HCT116 (cell line): ENCODE measurements around the gene IL25. TPM values are rescaled to one million over a fixed set of nuclear protein-coding genes. Genes with fewer than 3 reads are reported as not detected.

Experiments used
- ATAC-seq: fragments of 200-7000 bp; cut with Tn5 transposase; 2 replicates; pipeline ENCODE4 v1.9.1; 2020; ENCODE audit warnings: mild to moderate bottlenecking, moderate library complexity
- BruUV-seq: library from RNA; stranded (reverse); fragments of 400-500 nt; replicated peaks from 2 replicates; lab custom pipeline; 2021; lab: Mats Ljungman, UMichigan
- CTCF ChIA-PET: fragments of 300-600 bp; sonication (Branson Sonifier 250); formaldehyde crosslinking; loops from one replicate; lab custom pipeline; 2021; ENCODE audit warnings: antibody characterized with exemption; lab: Charles Lee
- POLR2A ChIA-PET: fragments of 300-600, 350-600 bp; sonication (Branson Sonifier 250); formaldehyde crosslinking; loops from one replicate; lab custom pipeline; 2021; ENCODE audit warnings: antibody characterized with exemption; lab: Charles Lee
- RAD21 ChIA-PET, 2 experiments: fragments of 300-600 bp; sonication (Branson Sonifier 250); formaldehyde crosslinking; loops; one replicate each; lab custom pipeline; 2023; ENCODE audit warnings: low total read pairs in 2 of 2; ENCODE audit not compliant: uncharacterized antibody in 2 of 2, unreplicated experiment in 2 of 2, low non-redundant PET in 1 of 2; lab: Charles Lee
- DNase-seq: peaks from one replicate; pipeline ENCODE4 v3.0.0-alpha.2; 2010; ENCODE audit warnings: low read depth, low spot score
- H2AFZ ChIP-seq: fragments of 200-600 bp; shearing (Covaris generic), sonication (generic); 2 replicates; pipeline ENCODE4 v1.6.1; 2017; ENCODE audit warnings: low read depth, mixed run types, mixed read lengths, antibody characterized with exemption, low read length; ENCODE audit not compliant: poor library complexity, severe bottlenecking
- H3K27ac ChIP-seq: 2 replicates; pipeline ENCODE4 v1.5.1; 2012; ENCODE audit warnings: low read depth, low read length
- H3K27me3 ChIP-seq: fragments of 200-600 bp; sonication (generic); 2 replicates; pipeline ENCODE4 v1.6.1; 2016; ENCODE audit warnings: mixed run types, low read length, mixed read lengths; ENCODE audit not compliant: insufficient read depth
- H3K36me3 ChIP-seq, 2 experiments: fragments of 200-500 bp in 1 of 2; fragments of 200-600 bp in 1 of 2; sonication (Bioruptor generic) in 1 of 2; sonication (generic) in 1 of 2; 2 replicates each; pipeline versions ENCODE4 v1.5.1 to v1.6.1; 2014 to 2016; ENCODE audit warnings: low read length in 2 of 2, inconsistent platforms in 1 of 2, mixed read lengths in 1 of 2, mixed run types in 1 of 2; ENCODE audit not compliant: insufficient read depth in 2 of 2, control insufficient read depth in 1 of 2
- H3K4me1 ChIP-seq, 2 experiments: fragments of 200-600 bp in 1 of 2; sonication (generic) in 1 of 2; 2 replicates each; pipeline versions ENCODE4 v1.5.1 to v1.6.1; 2012 to 2017; ENCODE audit warnings: low read length in 2 of 2, inconsistent platforms in 1 of 2, mild to moderate bottlenecking in 1 of 2, mixed read lengths in 1 of 2, mixed run types in 1 of 2, moderate library complexity in 1 of 2; ENCODE audit not compliant: insufficient read depth in 2 of 2, control insufficient read depth in 1 of 2
- H3K4me2 ChIP-seq: fragments of 200-600 bp; sonication (generic); 2 replicates; pipeline ENCODE4 v1.6.1; 2017; ENCODE audit warnings: mixed run types, low read length, mixed read lengths
- H3K4me3 ChIP-seq, 2 experiments: fragments of 200-600 bp in 1 of 2; sonication (generic) in 1 of 2; replicated peaks in 1 of 2; 2 replicates each; pipeline ENCODE4 v1.5.1; 2011 to 2016; ENCODE audit warnings: low read length in 2 of 2, control low read depth in 1 of 2, low read depth in 1 of 2, mild to moderate bottlenecking in 1 of 2, mixed read lengths in 1 of 2, mixed run types in 1 of 2
- H3K79me2 ChIP-seq: fragments of 200-600 bp; sonication (generic); 2 replicates; pipeline ENCODE4 v1.6.1; 2017; ENCODE audit warnings: mild to moderate bottlenecking, mixed run types, low read length, moderate library complexity, mixed read lengths; ENCODE audit not compliant: insufficient read depth
- H3K9ac ChIP-seq: fragments of 200-600 bp; sonication (generic); 2 replicates; pipeline ENCODE4 v1.6.1; 2016; ENCODE audit warnings: low read length, mixed read lengths
- H3K9me2 ChIP-seq: fragments of 200-600 bp; sonication (generic), shearing (Covaris generic); 2 replicates; pipeline ENCODE4 v1.6.1; 2017; ENCODE audit warnings: mixed run types, mild to moderate bottlenecking, moderate library complexity; ENCODE audit not compliant: insufficient read depth
- H3K9me3 ChIP-seq, 2 experiments: fragments of 200-500 bp in 1 of 2; fragments of 200-600 bp in 1 of 2; sonication (Bioruptor generic) in 1 of 2; sonication (generic) in 1 of 2; 2 replicates each; pipeline ENCODE4 v1.6.1; 2014 to 2017; ENCODE audit warnings: low read length in 2 of 2, mixed read lengths in 2 of 2, inconsistent platforms in 1 of 2, low read depth in 1 of 2, mild to moderate bottlenecking in 1 of 2, mixed run types in 1 of 2, moderate library complexity in 1 of 2; ENCODE audit not compliant: control insufficient read depth in 1 of 2, insufficient read depth in 1 of 2
- H4K20me1 ChIP-seq: fragments of 200-600 bp; sonication (generic), shearing (Covaris generic); 2 replicates; pipeline ENCODE4 v1.6.1; 2017; ENCODE audit warnings: mixed run types, mild to moderate bottlenecking, moderate library complexity; ENCODE audit not compliant: insufficient read depth
- EGR1 ChIP-seq: IDR thresholded peaks from 2 replicates; pipeline ENCODE4 v1.6.1; 2012; ENCODE audit warnings: low read depth
- ELF1 ChIP-seq: IDR thresholded peaks from 2 replicates; pipeline ENCODE4 v1.6.1; 2012; ENCODE audit warnings: low read depth, borderline replicate concordance
- EZH2 ChIP-seq: fragments of 200-600 bp; sonication (generic); IDR thresholded peaks from 2 replicates; pipeline ENCODE4 v1.6.1; 2017; ENCODE audit warnings: antibody characterized with exemption, mixed run types
- EZH2phosphoT487 ChIP-seq: fragments of 200-600 bp; IDR thresholded peaks from 2 replicates; pipeline ENCODE4 v1.6.1; 2018; ENCODE audit warnings: antibody characterized with exemption, borderline replicate concordance
- JUND ChIP-seq: IDR thresholded peaks from 2 replicates; pipeline ENCODE4 v1.6.1; 2012
- POLR2A ChIP-seq: IDR thresholded peaks from 2 replicates; pipeline ENCODE4 v1.7.0; 2011; ENCODE audit warnings: borderline replicate concordance; ENCODE audit not compliant: insufficient read depth, insufficient read length; ENCODE audit errors: extremely low read depth
- REST ChIP-seq: IDR thresholded peaks from 2 replicates; pipeline ENCODE4 v1.6.1; 2012; ENCODE audit warnings: low read depth
- SP1 ChIP-seq: IDR thresholded peaks from 2 replicates; pipeline ENCODE4 v1.6.1; 2012; ENCODE audit warnings: low read depth
- TCF7L2 ChIP-seq: IDR thresholded peaks from 2 replicates; pipeline ENCODE4 v1.7.0; 2011; ENCODE audit warnings: borderline replicate concordance, inconsistent platforms; ENCODE audit not compliant: insufficient read depth, insufficient read length; ENCODE audit errors: extremely low read depth
- YY1 ChIP-seq: IDR thresholded peaks from 2 replicates; pipeline ENCODE4 v1.6.1; 2011; ENCODE audit warnings: low read length, low read depth, moderate library complexity, mild to moderate bottlenecking; ENCODE audit not compliant: insufficient replicate concordance; ENCODE audit errors: extremely low read depth
- ZBTB33 ChIP-seq: IDR thresholded peaks from 2 replicates; pipeline ENCODE4 v1.6.1; 2011; ENCODE audit warnings: mild to moderate bottlenecking, low read length, moderate library complexity; ENCODE audit not compliant: insufficient replicate concordance; ENCODE audit errors: extremely low read depth
- intact Hi-C: fragments of 100-400 bp; cut with micrococcal nuclease; formaldehyde crosslinking; loops from 2 replicates; pipeline ENCODE4 v1.10.0; 2022
- total RNA-seq: library from RNA; stranded (reverse); gene quantifications from one replicate; pipeline ENCODE4 v1.2.1, GENCODE V29; 2021; ENCODE audit not compliant: unreplicated experiment
- TF ChIP-seq, protein P1 (sequence below): IDR thresholded peaks from 2 replicates; pipeline ENCODE4 v1.6.1; 2012
- TF ChIP-seq, protein P2 (sequence below), 3 experiments: fragments of 200-600 bp in 1 of 3; sonication (generic) in 1 of 3; IDR thresholded peaks in 2 of 3; conservative IDR thresholded peaks in 1 of 3; 2 replicates each; pipeline ENCODE4 v1.5.1; 2012 to 2017; ENCODE audit warnings: low read depth in 2 of 3, low read length in 2 of 3, antibody characterized with exemption in 1 of 3, borderline replicate concordance in 1 of 3, control low read depth in 1 of 3, mild to moderate bottlenecking in 1 of 3, mixed read lengths in 1 of 3, mixed run types in 1 of 3, moderate library complexity in 1 of 3; ENCODE audit not compliant: insufficient read depth in 1 of 3

The IL25 gene
- total RNA-seq, 1 experiment from 2014 or later = not detected

DNA sequence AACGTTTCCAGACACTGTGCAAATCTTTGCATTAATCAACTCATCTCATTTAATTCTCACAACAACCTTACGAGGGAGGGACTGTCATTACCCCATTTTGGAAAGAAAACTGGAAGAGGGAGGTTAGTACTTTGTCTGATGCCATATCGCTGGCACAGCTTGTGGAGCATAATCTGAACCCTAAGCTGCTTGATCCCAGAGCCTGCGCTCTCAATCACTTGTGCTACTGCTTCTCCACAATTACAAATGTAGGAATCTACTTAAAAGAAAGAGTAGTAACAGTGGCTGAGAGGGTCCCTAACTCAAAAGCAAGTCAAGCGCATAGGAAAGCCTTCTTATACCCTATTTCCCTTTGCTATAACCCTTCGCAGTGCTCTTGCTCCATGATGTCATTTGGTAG, 10.8 kb upstream of the IL25 start:
- Histone ChIP-seq H3K36me3 (no peaks in the 10 kb centered on the region), H4K20me1 (no peaks in the 10 kb centered on the region), H3K79me2 (no peaks in the 10 kb centered on the region), H3K4me2 (no peak overlapping the region), H3K9ac (no peak overlapping the region)
- POLR2A ChIA-PET = no interaction called here
- TF ChIP-seq POLR2A (no peak), EGR1 (no peak), YY1 (no peak), EZH2phosphoT487 (no peak), ZBTB33 (no peak), REST (no peak), TCF7L2 (no peak), EZH2 (no peak), ELF1 (no peak), JUND (no peak), SP1 (no peak)
- TF ChIP-seq, protein P1, sequence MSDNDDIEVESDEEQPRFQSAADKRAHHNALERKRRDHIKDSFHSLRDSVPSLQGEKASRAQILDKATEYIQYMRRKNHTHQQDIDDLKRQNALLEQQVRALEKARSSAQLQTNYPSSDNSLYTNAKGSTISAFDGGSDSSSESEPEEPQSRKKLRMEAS = no peak
- TF ChIP-seq, protein P2, sequence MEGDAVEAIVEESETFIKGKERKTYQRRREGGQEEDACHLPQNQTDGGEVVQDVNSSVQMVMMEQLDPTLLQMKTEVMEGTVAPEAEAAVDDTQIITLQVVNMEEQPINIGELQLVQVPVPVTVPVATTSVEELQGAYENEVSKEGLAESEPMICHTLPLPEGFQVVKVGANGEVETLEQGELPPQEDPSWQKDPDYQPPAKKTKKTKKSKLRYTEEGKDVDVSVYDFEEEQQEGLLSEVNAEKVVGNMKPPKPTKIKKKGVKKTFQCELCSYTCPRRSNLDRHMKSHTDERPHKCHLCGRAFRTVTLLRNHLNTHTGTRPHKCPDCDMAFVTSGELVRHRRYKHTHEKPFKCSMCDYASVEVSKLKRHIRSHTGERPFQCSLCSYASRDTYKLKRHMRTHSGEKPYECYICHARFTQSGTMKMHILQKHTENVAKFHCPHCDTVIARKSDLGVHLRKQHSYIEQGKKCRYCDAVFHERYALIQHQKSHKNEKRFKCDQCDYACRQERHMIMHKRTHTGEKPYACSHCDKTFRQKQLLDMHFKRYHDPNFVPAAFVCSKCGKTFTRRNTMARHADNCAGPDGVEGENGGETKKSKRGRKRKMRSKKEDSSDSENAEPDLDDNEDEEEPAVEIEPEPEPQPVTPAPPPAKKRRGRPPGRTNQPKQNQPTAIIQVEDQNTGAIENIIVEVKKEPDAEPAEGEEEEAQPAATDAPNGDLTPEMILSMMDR (IDR thresholded peaks at IDR 0.05 in 2 of 3, conservative IDR thresholded peaks at IDR 0.05 in 1 of 3; ENCODE audit: borderline replicate concordance in 1 of 3, insufficient read depth in 1 of 3, low read depth in 2 of 3, low read length in 2 of 3) = no peak
- TF ChIP-seq, all 23 proteins: peak for 0
- Histone ChIP-seq H3K9me3 (no peaks in the 10 kb centered on the region), H3K27me3 (0 out of 2 replicates have a peak, but pooled peaks cover 3% of the 10 kb centered on the region), H3K4me1 (no peaks in the 10 kb centered on the region), H2AFZ (no peak overlapping the region), H3K4me3 (no peak overlapping the region), H3K27ac (no peak overlapping the region), H3K9me2 (no peaks in the 10 kb centered on the region)
- CTCF ChIA-PET = interaction anchor here (1.1 to 2.8 kb wide), 3 partner anchors 35 to 241 kb away, joined by 3 to 14 read pairs (median 5); no protein-coding TSS in a partner anchor
- DNase-seq = no peak
- BruUV-seq = no TSS peak
- intact Hi-C loops = no loop called here
- no peak for ATAC-seq
- RAD21 ChIA-PET = no interaction called here
